Ishikawa (cell line): ENCODE data around the gene TSLP.

Experiments used
- CEBPB ChIP-seq: IDR thresholded peaks from 2 replicates; pipeline ENCODE4 v1.6.1; 2012
- CREB1 ChIP-seq: IDR thresholded peaks from 2 replicates; pipeline ENCODE4 v1.6.1; 2012; ENCODE audit warnings: low read depth
- EGR1 ChIP-seq: IDR thresholded peaks from 2 replicates; pipeline ENCODE4 v1.6.1; 2012
- EP300 ChIP-seq: IDR thresholded peaks from 2 replicates; pipeline ENCODE4 v1.6.1; 2012; ENCODE audit warnings: borderline replicate concordance
- FOXM1 ChIP-seq: IDR thresholded peaks from 2 replicates; pipeline ENCODE4 v1.6.1; 2012; ENCODE audit warnings: low read depth, borderline replicate concordance
- MAX ChIP-seq: IDR thresholded peaks from 2 replicates; pipeline ENCODE4 v1.6.1; 2012
- NFIC ChIP-seq: IDR thresholded peaks from 2 replicates; pipeline ENCODE4 v1.6.1; 2012
- RAD21 ChIP-seq: IDR thresholded peaks from 2 replicates; pipeline ENCODE4 v1.6.1; 2012; ENCODE audit warnings: low read depth
- REST ChIP-seq: IDR thresholded peaks from 2 replicates; pipeline ENCODE4 v1.6.1; 2012; ENCODE audit warnings: low read depth, mild to moderate bottlenecking
- TAF1 ChIP-seq: IDR thresholded peaks from 2 replicates; pipeline ENCODE4 v1.6.1; 2012; ENCODE audit warnings: low read depth, mild to moderate bottlenecking
- TCF12 ChIP-seq: IDR thresholded peaks from 2 replicates; pipeline ENCODE4 v1.6.1; 2012; ENCODE audit warnings: low read depth
- TEAD4 ChIP-seq: IDR thresholded peaks from 2 replicates; pipeline ENCODE4 v1.6.1; 2012
- USF1 ChIP-seq: IDR thresholded peaks from 2 replicates; pipeline ENCODE4 v1.6.1; 2012
- YY1 ChIP-seq: IDR thresholded peaks from 2 replicates; pipeline ENCODE4 v1.6.1; 2012; ENCODE audit warnings: low read depth
- ZBTB7A ChIP-seq: IDR thresholded peaks from 2 replicates; pipeline ENCODE4 v1.6.1; 2012; ENCODE audit warnings: low read depth

The TSLP gene

GRCh38 chr5:111077678-111078077, 6.2 kb downstream of the TSLP start:
- TF ChIP-seq EP300 (no peak), REST (no peak), FOXM1 (no peak), CREB1 (no peak), YY1 (no peak), RAD21 (no peak), MAX (no peak), TEAD4 (no peak), ZBTB7A (no peak), CEBPB (no peak), TCF12 (no peak), EGR1 (no peak), USF1 (no peak), TAF1 (no peak)

- TF ChIP-seq RAD21 (no peak), MAX (no peak), YY1 (no peak), USF1 (no peak), CREB1 (no peak), ZBTB7A (no peak), EGR1 (no peak), REST (no peak), TAF1 (no peak)
These were observed 8.3 kb downstream of the TSLP start for GRCh38 chr5:111079846-111080245.

GRCh38 chr5:111083323-111083722, 11.8 kb downstream of the TSLP start:
- TF ChIP-seq ZBTB7A: no peak
- TF ChIP-seq YY1: no peak
- no peak for TF ChIP-seq TCF12
- no peak for TF ChIP-seq NFIC
- no peak for TF ChIP-seq TAF1
- TF ChIP-seq FOXM1: no peak
- no peak for TF ChIP-seq CEBPB
- no peak for TF ChIP-seq RAD21
- TF ChIP-seq USF1: no peak
- TF ChIP-seq TEAD4: no peak
- no peak for TF ChIP-seq REST
- TF ChIP-seq CREB1: no peak
- no peak for TF ChIP-seq EGR1
- no peak for TF ChIP-seq EP300
- TF ChIP-seq MAX: no peak

GRCh38 chr5:111092062-111092853, 20.7 kb downstream of the TSLP start, which contains the start of gene WDR36:
Gene WDR36 (plus strand): TSS chr5:111092348. CDS start chr5:111092457, 109 bp downstream.
- TF ChIP-seq MAX (peak; percentile 100), TEAD4 (no peak; the same call in 1 of the 2 replicates), USF1 (peak; percentile 74), EP300 (peak; percentile 66; the same call in 1 of the 2 replicates), RAD21 (no peak), NFIC (peak; percentile 50; the same call in 1 of the 2 replicates), TCF12 (peak; percentile 82), YY1 (peak; percentile 73; the same call in 1 of the 2 replicates), CREB1 (peak; percentile 56; the same call in 1 of the 2 replicates), TAF1 (peak; percentile 87), EGR1 (no peak), CEBPB (no peak), FOXM1 (no peak)
